CD4-positive, alpha-beta T cell treated with Interleukin-4 for 4 hours (primary cell): ENCODE data around the gene GRAMD4.

Experiments used
- DNase-seq: peaks from one replicate; pipeline ENCODE4 v3.0.0-alpha.2; 2020

The GRAMD4 gene

GRCh38 chr22:46619830-46620501, at the start of gene GRAMD4:
GRAMD4 (plus strand) TSS chr22:46620386; CDS start chr22:46626800, 6,414 bp downstream.
- no peak for DNase-seq

- DNase-seq, result no peak
Measured at GRCh38 chr22:46571642-46572250, 48.4 kb upstream of the GRAMD4 start.

GRCh38 chr22:46572911-46573780, 47.0 kb upstream of the GRAMD4 start:
- DNase-seq, result no peak

- no peak for DNase-seq
Measured at GRCh38 chr22:46573781-46574437, 46.3 kb upstream of the GRAMD4 start.

- DNase-seq, result no peak
Measured at GRCh38 chr22:46574438-46574992, 45.7 kb upstream of the GRAMD4 start.

- DNase-seq, result no peak
Measured at GRCh38 chr22:46574993-46575910, 44.9 kb upstream of the GRAMD4 start.

- DNase-seq, result no peak
Measured at GRCh38 chr22:46575911-46576555, 44.2 kb upstream of the GRAMD4 start.

GRCh38 chr22:46576556-46577367, 43.4 kb upstream of the GRAMD4 start:
- DNase-seq, result peak; percentile 47

- no peak for DNase-seq
Measured at GRCh38 chr22:46577368-46578249, 42.6 kb upstream of the GRAMD4 start.

GRCh38 chr22:46578251-46578823, 41.8 kb upstream of the GRAMD4 start:
- DNase-seq, result no peak

GRCh38 chr22:46578824-46579561, 41.2 kb upstream of the GRAMD4 start:
- DNase-seq, result no peak

- DNase-seq, result no peak
Measured at GRCh38 chr22:46579751-46580449, 40.3 kb upstream of the GRAMD4 start.

- DNase-seq, result no peak
Measured at GRCh38 chr22:46580940-46581537, 39.1 kb upstream of the GRAMD4 start.

- no peak for DNase-seq
Measured at GRCh38 chr22:46581538-46582244, 38.5 kb upstream of the GRAMD4 start.

- DNase-seq, result no peak
Measured at GRCh38 chr22:46582281-46582933, 37.8 kb upstream of the GRAMD4 start.

- DNase-seq, result no peak
Measured at GRCh38 chr22:46583571-46583970, 36.6 kb upstream of the GRAMD4 start.
